Stimulated activated CD8-positive, alpha-beta memory T cell treated with anti-CD3 and anti-CD28 coated beads, Interleukin-15, amount 100 ng/mL, for 1 hour (primary cell): ENCODE data around the gene COL28A1.

ENCODE experiments used
- DNase-seq: peaks from one replicate; pipeline ENCODE4 v3.0.0-alpha.2; 2020; ENCODE audit warnings: low read depth

The COL28A1 gene

DNA sequence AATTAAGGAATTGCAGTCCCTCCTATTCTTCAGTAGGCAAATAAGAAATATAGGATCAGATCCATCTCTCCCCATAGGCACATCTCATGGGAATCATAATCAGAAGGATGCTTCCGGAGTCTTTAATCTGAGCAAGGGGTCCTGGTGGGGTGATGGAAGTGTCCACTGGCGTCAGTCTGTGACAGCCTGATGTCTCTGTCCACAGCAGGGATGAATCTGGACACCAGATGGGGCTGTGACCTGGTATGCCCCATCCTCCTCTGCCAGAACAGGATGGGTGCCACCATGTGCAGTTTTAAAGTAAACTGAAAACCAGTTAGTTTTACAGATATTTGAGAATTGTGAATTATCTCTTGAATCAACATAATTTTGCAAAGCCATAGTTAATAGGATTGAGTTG, 204.7 kb downstream of the COL28A1 start:
- DNase-seq: no peak

DNA sequence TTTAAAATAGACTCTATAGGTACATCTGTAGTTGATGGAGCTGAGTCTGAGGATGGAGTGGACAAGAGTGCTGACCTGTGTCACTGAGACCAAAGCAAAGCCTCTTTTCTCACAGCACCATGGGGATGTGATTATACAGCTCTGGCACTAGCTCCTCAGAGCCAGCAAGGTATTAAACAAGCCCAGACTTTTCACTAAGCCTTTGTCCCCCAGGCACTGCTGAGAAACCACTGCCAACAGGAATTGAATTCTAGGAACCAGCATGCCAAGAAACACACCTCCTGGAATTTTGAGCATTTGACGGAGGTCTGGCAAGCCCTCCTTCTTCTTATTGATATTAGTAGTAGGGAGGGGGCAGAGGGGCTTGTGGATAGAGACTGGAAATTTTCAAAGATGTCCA, 206.3 kb downstream of the COL28A1 start:
- DNase-seq: no peak

GRCh38 chr7:7327423-7327822, 208.2 kb downstream of the COL28A1 start:
- no peak for DNase-seq

DNA sequence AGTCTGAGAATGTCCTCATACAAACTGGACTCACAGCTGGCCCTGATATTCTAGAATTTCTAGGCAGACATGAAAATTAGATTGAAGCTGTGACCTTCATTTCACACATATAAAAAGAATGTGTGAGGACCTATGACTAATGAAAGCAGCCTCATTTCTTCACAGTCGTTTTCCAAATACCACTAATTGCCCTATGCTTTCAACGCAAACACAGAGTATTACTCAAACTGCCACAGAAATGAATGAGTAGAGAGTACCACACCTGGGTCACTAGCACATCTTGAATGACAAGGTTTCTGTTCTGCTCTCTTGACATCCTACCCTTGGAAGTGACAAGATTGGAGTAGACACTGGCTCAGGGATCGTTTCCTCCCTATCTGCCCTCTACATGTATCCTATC, 211.0 kb downstream of the COL28A1 start:
- DNase-seq: no peak

DNA sequence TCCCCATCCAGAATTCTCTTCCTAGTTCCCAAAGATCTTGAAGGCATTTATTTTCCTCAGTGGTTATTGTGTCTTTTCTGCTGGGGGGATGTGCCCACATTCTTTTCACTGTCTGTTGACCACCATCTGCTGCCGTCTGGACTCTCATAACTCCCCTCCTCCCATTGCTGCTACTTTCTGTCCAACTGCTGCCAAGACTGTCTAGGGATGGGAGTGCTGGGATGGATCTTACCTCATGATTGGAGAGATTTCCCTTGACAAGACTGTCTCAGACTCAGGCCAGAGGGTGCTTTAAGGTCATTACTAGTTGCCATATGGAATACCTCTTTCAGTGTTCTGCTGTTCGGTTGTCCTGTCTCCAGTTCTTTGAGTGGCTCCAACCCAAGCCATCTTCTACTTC, 211.8 kb downstream of the COL28A1 start:
- DNase-seq: no peak

- no peak for DNase-seq
These were observed 212.3 kb downstream of the COL28A1 start for GRCh38 chr7:7323352-7323751.

- no peak for DNase-seq
These were observed 214.0 kb downstream of the COL28A1 start for GRCh38 chr7:7321681-7322080.

- no peak for DNase-seq
These were observed 217.1 kb downstream of the COL28A1 start for GRCh38 chr7:7318601-7319000.

- no peak for DNase-seq
These were observed 217.8 kb downstream of the COL28A1 start for GRCh38 chr7:7317850-7318249.

DNA sequence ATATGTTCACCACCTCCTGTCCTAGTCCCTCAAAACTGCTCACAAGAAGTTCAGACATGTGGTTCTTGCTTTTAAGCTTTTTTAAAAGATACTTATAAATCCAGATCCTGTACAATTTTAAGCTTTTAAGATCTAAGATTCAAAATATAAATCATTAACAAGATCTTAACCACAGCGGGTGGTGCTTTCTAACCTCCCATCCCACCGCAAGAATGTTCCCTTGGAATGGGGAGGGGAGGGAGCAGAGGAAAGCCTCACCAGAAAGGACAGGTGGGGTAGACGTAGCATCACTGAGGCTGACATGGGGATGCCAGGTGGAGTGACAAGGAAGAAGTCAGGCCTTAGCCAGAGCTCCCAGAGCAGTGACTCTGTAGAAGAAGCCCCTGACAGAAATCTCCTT, 219.8 kb downstream of the COL28A1 start:
- DNase-seq: no peak

DNA sequence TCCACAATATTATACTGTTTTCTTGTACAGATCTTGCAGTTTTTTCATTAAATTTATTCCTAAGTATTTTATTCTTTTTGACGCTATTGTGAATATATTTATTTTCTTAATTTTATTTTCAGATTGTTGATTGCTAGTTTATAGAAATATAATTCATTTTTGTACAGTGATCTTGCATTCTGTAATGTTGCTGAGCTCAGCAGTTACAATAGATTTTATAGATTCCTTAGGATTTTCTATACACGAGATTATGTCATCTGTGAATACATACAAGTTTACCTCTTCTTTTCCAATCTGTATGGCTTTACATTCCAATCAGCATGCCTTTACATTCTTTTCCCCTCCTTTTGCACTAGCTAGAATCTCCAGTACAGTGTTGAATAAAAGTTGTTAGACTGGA, 223.3 kb downstream of the COL28A1 start:
- DNase-seq: no peak

DNA sequence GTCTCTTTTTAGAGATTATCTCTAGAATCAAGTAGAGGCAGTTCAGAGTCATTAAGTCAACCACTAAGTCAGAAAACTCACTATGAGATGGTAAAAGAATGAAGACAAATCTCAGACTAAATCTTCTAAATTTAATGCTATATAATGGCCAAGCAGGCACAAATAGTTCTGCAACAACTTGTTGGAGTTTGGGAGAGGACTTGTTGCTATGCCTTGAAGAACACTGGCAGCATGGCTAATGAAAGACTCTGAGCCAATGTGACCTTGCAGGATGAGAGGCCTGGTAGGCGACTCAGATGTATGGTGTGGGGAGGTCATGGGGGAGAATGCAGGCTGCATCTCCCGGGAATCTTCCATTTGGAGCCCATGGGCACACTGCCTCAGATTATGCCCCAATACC, 224.7 kb downstream of the COL28A1 start:
- DNase-seq: no peak

DNA sequence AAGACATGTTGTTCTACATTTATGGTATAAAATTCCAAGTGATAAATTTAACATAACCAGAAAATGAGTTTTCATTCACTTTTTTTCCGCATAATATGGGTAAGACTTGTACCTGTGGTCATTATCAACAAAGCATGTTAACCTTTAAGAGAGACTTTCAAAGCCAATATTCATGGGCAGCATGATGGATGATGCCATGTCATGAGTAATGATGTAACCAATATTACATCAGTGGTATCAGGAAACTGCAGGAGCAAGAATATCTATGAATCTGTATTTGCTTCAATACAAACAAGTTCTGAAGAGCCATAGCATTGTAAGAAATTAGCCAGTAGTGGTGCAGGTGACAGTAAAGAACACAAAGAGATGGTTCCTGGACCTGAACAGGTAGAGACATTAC, 226.5 kb downstream of the COL28A1 start:
- no peak for DNase-seq
